ENCODE data around the gene IL6R. TPM values are rescaled to one million over a fixed set of nuclear protein-coding genes. Genes with fewer than 3 reads are reported as not detected.

Gene IL6R
- total RNA-seq, 1 experiment from 2014 or later = 12.2 TPM

- no TSS peak for BruUV-seq (replicated peaks)
- Histone ChIP-seq H3K4me3 (ENCODE audit: low read depth in 2 of 2, low read length in 2 of 2) (peak within 1 kb of the TSS; percentile 13 to 15; a peak in 3 of 4 replicates), H3K4me1 (ENCODE audit: control insufficient read depth, insufficient read depth, low read length) (no peaks in the 10 kb centered on the region), H3K27me3 (ENCODE audit: control insufficient read depth, insufficient read depth, low read length) (peaks cover 22% of the 10 kb centered on the region), H3K27ac (ENCODE audit: low read length) (no peak within 1 kb of the TSS), H3K36me3 (ENCODE audit: control insufficient read depth, insufficient read depth, low read length) (no peaks in the 10 kb centered on the region), H3K9me3 (ENCODE audit: control insufficient read depth, insufficient read depth, low read depth, low read length) (no peaks in the 10 kb centered on the region)
- CTCF ChIA-PET = interaction anchor here (0.7 kb wide), 1 partner anchor 323 kb away, joined by 5 read pairs; no protein-coding TSS in a partner anchor
- no peak for DNase-seq (ENCODE audit: low read depth, low spot score)
- peak; percentile 64 for ATAC-seq
- POLR2A ChIA-PET = no interaction called here
- in situ Hi-C loops (cut with HindIII; ENCODE audit: low pct_unique_long_range_greater_than_20kb, low sequenced_read_pairs) (no loop called here), intact Hi-C loops (cut with micrococcal nuclease; ENCODE audit: unreplicated experiment) (no loop called here)
- TF ChIP-seq CTCF (IDR thresholded peaks at IDR 0.05) = no peak
- TF ChIP-seq REST (IDR thresholded peaks at IDR 0.05; ENCODE audit: insufficient read depth in 1 of 2, low read depth in 2 of 2, low read length in 1 of 2) = no peak
- TF ChIP-seq POLR2AphosphoS5 (IDR thresholded peaks at IDR 0.05; ENCODE audit: low read depth, low read length) = no peak
Observed at GRCh38 chr1:154502066-154502743, 97.1 kb downstream of the IL6R start, which contains the start of the genes SHE and TDRD10. Gene SHE (minus strand): TSS chr1:154502412. CDS start chr1:154502026, 386 bp downstream. Gene TDRD10 (plus strand): TSS chr1:154502219. CDS start chr1:154506904, 4,685 bp downstream.

GRCh38 chr1:154502744-154503115, 97.6 kb downstream of the IL6R start:
- no peak overlapping the region for H3K27ac ChIP-seq (ENCODE audit: low read length)
- no TSS peak for BruUV-seq (replicated peaks)
- intact Hi-C loops (cut with micrococcal nuclease; ENCODE audit: unreplicated experiment) = no loop called here
- H3K4me3 ChIP-seq (ENCODE audit: low read depth in 2 of 2, low read length in 2 of 2) = no peak overlapping the region
- no peaks in the 10 kb centered on the region for H3K4me1 ChIP-seq (ENCODE audit: control insufficient read depth, insufficient read depth, low read length)
- CTCF ChIA-PET = interaction anchor here (0.7 kb wide), 1 partner anchor 322 kb away, joined by 5 read pairs; no protein-coding TSS in a partner anchor
- no peaks in the 10 kb centered on the region for H3K36me3 ChIP-seq (ENCODE audit: control insufficient read depth, insufficient read depth, low read length)
- TF ChIP-seq REST (IDR thresholded peaks at IDR 0.05; ENCODE audit: insufficient read depth in 1 of 2, low read depth in 2 of 2, low read length in 1 of 2) (no peak), SIN3A (IDR thresholded peaks at IDR 0.05; ENCODE audit: borderline replicate concordance, insufficient read depth, low read depth, low read length) (no peak), POLR2AphosphoS5 (IDR thresholded peaks at IDR 0.05; ENCODE audit: low read depth, low read length) (no peak)
- H3K27me3 ChIP-seq (ENCODE audit: control insufficient read depth, insufficient read depth, low read length) = peaks cover 22% of the 10 kb centered on the region
- H3K9me3 ChIP-seq (ENCODE audit: control insufficient read depth, insufficient read depth, low read depth, low read length) = no peaks in the 10 kb centered on the region
- DNase-seq (ENCODE audit: low read depth, low spot score) (no peak), ATAC-seq (no peak)
- POLR2A ChIA-PET = no interaction called here
- in situ Hi-C loops (cut with HindIII; ENCODE audit: low pct_unique_long_range_greater_than_20kb, low sequenced_read_pairs) = no loop called here

Data from Panc1 (cell line).